Gastrocnemius medialis (tissue), 4 donors: ENCODE measurements around the gene SH2D2A. TPM values are rescaled to one million over a fixed set of nuclear protein-coding genes. Genes with fewer than 3 reads are reported as not detected.

Source experiments
- ATAC-seq, 2 donors: fragments of 150-250 bp; one replicate each; pipeline ENCODE4 v1.9.1; 2016
- DNase-seq, 2 donors: peaks; one replicate each; pipeline ENCODE4 v3.0.0-alpha.2; 2019
- H3K27ac ChIP-seq, 4 donors: fragments of 200-600 bp; sonication (generic); 1 replicate in 1 of 4; 2 replicates in 3 of 4; pipeline ENCODE4 v1.5.1; 2016 to 2018; ENCODE audit warnings: mild to moderate bottlenecking in 2 of 4, moderate library complexity in 1 of 4
- H3K27me3 ChIP-seq, 3 donors: fragments of 200-600 bp; sonication (generic) in 2 of 3; 1 replicate in 1 of 3; 2 replicates in 2 of 3; pipeline versions ENCODE4 v1.5.1 to v1.6.0; 2016 to 2019; ENCODE audit warnings: mild to moderate bottlenecking in 1 of 3, moderate library complexity in 1 of 3
- H3K36me3 ChIP-seq, 2 donors: fragments of 200-600 bp; sonication (generic) in 1 of 2; one replicate each; pipeline ENCODE4 v1.5.1; 2017 to 2018
- H3K4me1 ChIP-seq, 2 donors: fragments of 200-600 bp; sonication (generic) in 1 of 2; one replicate each; pipeline ENCODE4 v1.5.1; 2016 to 2017; ENCODE audit warnings: mild to moderate bottlenecking in 2 of 2
- H3K4me3 ChIP-seq, 4 donors: fragments of 200-600 bp; sonication (generic) in 3 of 4; 1 replicate in 1 of 4; 2 replicates in 3 of 4; pipeline ENCODE4 v1.5.1; 2016 to 2019; ENCODE audit warnings: mild to moderate bottlenecking in 2 of 4
- H3K9me3 ChIP-seq, 3 donors: fragments of 200-600 bp; sonication (generic) in 2 of 3; 1 replicate in 1 of 3; 2 replicates in 2 of 3; pipeline ENCODE4 v1.5.1; 2016 to 2019
- POLR2A ChIP-seq, 2 donors: fragments of 450-650 bp; IDR thresholded peaks; one replicate each; pipeline ENCODE4 v1.6.1; 2017; ENCODE audit warnings: antibody characterized with exemption in 2 of 2, mild to moderate bottlenecking in 2 of 2, moderate library complexity in 2 of 2
- in situ Hi-C, 4 donors: fragments of 200-750 bp; cut with MboI; loops; one replicate each; pipeline versions ENCODE4 v1.15.0 to v1.8.0; 2017; ENCODE audit warnings: low sequenced_read_pairs in 4 of 4
- intact Hi-C: fragments of 100-400 bp; cut with DNase I; formaldehyde crosslinking; loops from one replicate; pipeline ENCODE4 v1.15.1; 2023; ENCODE audit warnings: low total_unique reads
- total RNA-seq, 4 donors: library from RNA; depleted of rRNA; stranded (reverse); fragments of >200 nt; gene quantifications; one replicate each; pipeline versions ENCODE4 v1.1.0 to v1.2.3, GENCODE V29; 2016
- TF ChIP-seq, protein P1 (sequence below), 5 experiments: fragments of 450-650 bp in 3 of 5; fragments of 200-600 bp in 2 of 5; sonication (generic) in 2 of 5; IDR thresholded peaks in 4 of 5; conservative IDR thresholded peaks in 1 of 5; 1 replicate in 4 of 5; 2 replicates in 1 of 5; pipeline ENCODE4 v1.5.1; 2016 to 2019; ENCODE audit warnings: antibody characterized with exemption in 5 of 5, mild to moderate bottlenecking in 3 of 5, moderate library complexity in 3 of 5

SH2D2A gene
- total RNA-seq, 4 donors from 2014 or later = 0.82 to 1.1 TPM; not detected in 2

DNA sequence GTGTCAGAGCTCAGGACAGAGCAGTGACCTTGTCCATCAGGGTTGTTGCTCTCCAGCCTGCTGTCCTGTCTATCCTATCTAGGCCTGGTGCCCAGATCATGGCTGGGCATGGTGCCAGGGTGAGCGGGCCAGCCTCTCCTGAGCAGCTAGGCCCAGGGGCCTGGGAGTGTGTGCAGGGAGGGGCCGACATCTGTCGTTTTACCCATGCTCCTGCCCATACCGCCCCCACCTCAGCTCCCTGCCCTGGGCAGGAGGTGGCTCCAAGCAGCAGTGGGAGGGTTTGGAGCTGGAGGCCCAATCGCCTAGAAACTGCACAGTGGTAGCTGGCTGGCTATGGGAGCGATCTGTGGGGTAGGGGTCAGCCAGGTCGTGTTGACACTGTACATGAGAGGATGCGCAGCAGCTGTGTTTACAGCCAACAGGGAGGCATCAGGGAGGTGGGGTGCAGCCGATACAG is 35.8 kb upstream of the SH2D2A start:
- DNase-seq (peak; percentile 40 to 75), ATAC-seq (peak; percentile 69 to 87)
- H3K4me1 ChIP-seq = peaks cover 0 to 17% of the 10 kb centered on the region in 2 donors
- intact Hi-C loops (no loop called here), in situ Hi-C loops (loop anchor here in 2 of 4 donors (25.0 kb wide), 2 partner anchors 140 to 165 kb away; partner anchors contain the start of genes CRABP2 (in 1 of the 2) and NES (in 1 of the 2))
- H3K27ac ChIP-seq = peak overlapping the region; percentile 7 to 55 (median 22)
- H3K27me3 ChIP-seq = peaks cover 0 to 8% (median 0%) of the 10 kb centered on the region in 3 donors
- H3K4me3 ChIP-seq = no peak overlapping the region
- H3K9me3 ChIP-seq = no peaks in the 10 kb centered on the region
- H3K36me3 ChIP-seq = no peaks in the 10 kb centered on the region
- no peak for TF ChIP-seq POLR2A (IDR thresholded peaks at IDR 0.05)
- TF ChIP-seq, protein P1, sequence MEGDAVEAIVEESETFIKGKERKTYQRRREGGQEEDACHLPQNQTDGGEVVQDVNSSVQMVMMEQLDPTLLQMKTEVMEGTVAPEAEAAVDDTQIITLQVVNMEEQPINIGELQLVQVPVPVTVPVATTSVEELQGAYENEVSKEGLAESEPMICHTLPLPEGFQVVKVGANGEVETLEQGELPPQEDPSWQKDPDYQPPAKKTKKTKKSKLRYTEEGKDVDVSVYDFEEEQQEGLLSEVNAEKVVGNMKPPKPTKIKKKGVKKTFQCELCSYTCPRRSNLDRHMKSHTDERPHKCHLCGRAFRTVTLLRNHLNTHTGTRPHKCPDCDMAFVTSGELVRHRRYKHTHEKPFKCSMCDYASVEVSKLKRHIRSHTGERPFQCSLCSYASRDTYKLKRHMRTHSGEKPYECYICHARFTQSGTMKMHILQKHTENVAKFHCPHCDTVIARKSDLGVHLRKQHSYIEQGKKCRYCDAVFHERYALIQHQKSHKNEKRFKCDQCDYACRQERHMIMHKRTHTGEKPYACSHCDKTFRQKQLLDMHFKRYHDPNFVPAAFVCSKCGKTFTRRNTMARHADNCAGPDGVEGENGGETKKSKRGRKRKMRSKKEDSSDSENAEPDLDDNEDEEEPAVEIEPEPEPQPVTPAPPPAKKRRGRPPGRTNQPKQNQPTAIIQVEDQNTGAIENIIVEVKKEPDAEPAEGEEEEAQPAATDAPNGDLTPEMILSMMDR (IDR thresholded peaks at IDR 0.05 in 4 of 5, conservative IDR thresholded peaks at IDR 0.05 in 1 of 5) = no peak

DNA sequence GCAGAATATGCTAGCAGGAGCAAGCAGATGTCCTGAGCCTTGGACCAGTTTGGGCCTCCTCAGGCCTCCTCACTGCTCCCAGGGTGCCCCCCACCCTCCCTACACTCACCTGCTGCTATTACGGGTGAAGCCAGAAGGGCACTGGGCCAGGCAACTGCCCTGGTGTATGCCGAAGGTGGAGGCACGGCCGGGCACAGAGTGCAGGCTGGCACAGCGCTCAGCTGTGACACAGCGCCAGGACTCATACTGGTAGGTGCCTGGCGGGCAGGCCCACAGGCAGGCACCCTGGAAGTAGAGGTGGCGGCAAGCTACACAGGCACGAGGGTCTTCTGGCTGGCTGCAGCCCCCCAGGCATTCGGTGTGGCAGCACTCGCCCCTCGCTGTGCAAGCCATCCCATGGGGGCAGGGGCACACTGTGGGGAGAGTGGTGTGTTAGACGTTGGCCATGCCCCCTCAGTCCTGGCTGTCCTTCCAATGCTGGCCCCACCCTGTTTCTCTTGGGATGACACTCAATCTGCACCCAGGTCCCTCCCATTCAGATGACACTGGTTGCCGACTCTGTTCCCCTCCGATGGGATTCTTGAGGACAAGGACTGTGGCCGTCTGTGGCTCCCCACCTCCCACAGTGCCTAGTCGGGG is 35.2 kb upstream of the SH2D2A start:
- Histone ChIP-seq H3K27me3 (peaks cover 0 to 8% (median 0%) of the 10 kb centered on the region in 3 donors), H3K4me3 (no peak overlapping the region), H3K4me1 (peaks cover 0 to 17% of the 10 kb centered on the region in 2 donors), H3K9me3 (no peaks in the 10 kb centered on the region), H3K27ac (peak overlapping the region; percentile 7 to 55 (median 22)), H3K36me3 (no peaks in the 10 kb centered on the region)
- intact Hi-C loops = no loop called here
- TF ChIP-seq POLR2A (IDR thresholded peaks at IDR 0.05) = no peak
- TF ChIP-seq, protein P1 (IDR thresholded peaks at IDR 0.05 in 4 of 5, conservative IDR thresholded peaks at IDR 0.05 in 1 of 5) = no peak
- in situ Hi-C loops = loop anchor here in 2 of 4 donors (25.0 kb wide), 2 partner anchors 140 to 165 kb away; partner anchors contain the start of genes CRABP2 (in 1 of the 2) and NES (in 1 of the 2)
- DNase-seq = no peak
- ATAC-seq = peak in 1 of 2 donors; percentile 32

DNA sequence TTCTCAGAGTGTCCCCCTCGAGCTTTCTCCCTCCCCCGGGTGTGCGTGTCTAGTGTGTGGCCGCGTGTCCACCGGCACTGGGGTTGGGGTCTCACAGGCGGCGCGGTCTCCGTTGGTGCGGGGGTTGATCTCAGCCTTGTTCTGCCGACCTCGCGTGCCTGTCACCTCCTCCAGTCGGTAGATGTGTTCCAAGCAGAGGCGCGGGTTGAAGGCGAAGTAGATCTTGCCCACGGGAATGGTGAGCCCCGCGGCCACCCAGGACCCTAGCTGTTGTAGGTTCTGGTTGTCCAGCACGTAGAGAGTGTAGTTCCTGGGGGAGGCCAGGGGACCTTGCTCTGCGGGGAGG is 32.5 kb upstream of the SH2D2A start:
- peaks cover 13 to 29% (median 13%) of the 10 kb centered on the region in 3 donors for H3K27me3 ChIP-seq
- peaks cover 0 to 17% of the 10 kb centered on the region in 2 donors for H3K4me1 ChIP-seq
- no peaks in the 10 kb centered on the region for H3K36me3 ChIP-seq
- in situ Hi-C loops (no loop called here), intact Hi-C loops (no loop called here)
- H3K27ac ChIP-seq = no peak overlapping the region
- no peak for DNase-seq
- TF ChIP-seq, protein P1 (IDR thresholded peaks at IDR 0.05 in 4 of 5, conservative IDR thresholded peaks at IDR 0.05 in 1 of 5) = no peak
- no peak for TF ChIP-seq POLR2A (IDR thresholded peaks at IDR 0.05)
- ATAC-seq = no peak
- no peaks in the 10 kb centered on the region for H3K9me3 ChIP-seq
- no peak overlapping the region for H3K4me3 ChIP-seq

DNA sequence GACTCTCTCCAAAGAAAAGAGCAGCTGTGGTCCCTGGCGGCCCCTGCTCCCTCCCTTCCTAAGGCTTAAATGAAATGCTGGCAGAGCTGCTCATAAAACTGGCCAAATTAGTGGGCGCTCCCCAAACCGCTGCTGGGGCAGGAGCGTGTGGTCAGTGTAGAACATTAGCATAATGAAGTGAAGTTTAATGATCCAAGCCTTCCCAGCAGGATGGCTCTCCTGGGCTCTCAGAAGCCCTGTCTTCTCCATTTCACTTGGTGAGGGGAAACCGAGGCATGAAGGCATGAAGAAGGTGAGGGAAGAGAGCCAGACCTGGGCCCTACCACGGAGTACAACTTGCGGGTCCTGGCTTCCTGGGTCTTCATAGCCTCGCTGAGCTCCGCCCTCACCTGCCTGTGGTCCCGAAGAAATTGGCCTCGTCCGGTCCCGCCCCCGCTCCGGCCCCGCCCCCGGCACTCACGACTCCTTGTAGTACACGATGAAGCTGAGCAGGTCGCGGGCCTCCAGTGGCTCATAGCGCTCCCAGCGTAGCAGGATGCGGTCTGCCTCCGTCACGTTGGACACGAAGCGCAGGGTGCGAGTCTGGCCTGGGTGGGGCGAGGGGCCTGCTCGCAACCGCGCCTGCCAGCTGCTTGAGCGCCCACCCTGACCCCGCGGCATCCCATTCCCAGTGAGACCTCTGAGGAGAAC is 32.0 kb upstream of the SH2D2A start:
- Histone ChIP-seq H3K4me3 (no peak overlapping the region), H3K36me3 (no peaks in the 10 kb centered on the region), H3K9me3 (no peaks in the 10 kb centered on the region), H3K27me3 (peaks cover 17 to 34% (median 18%) of the 10 kb centered on the region in 3 donors), H3K27ac (no peak overlapping the region), H3K4me1 (peaks cover 0 to 17% of the 10 kb centered on the region in 2 donors)
- no peak for ATAC-seq
- no peak for DNase-seq
- TF ChIP-seq, protein P1 (IDR thresholded peaks at IDR 0.05 in 4 of 5, conservative IDR thresholded peaks at IDR 0.05 in 1 of 5) = no peak
- TF ChIP-seq POLR2A (IDR thresholded peaks at IDR 0.05) = no peak
- in situ Hi-C loops = no loop called here
- intact Hi-C loops = no loop called here
